Measurements from ENCODE around the gene IL10RB.
A peak's percentile ranks its signal among the peaks of the same experiment; 100 is the strongest.
"Not testable (repeated sequence)": the region's sequence is repeated elsewhere in the genome, so short reads cannot be mapped to it uniquely, and the experiment has no call there.

Gene IL10RB

GRCh38 chr21:33305344-33305671 is 39.1 kb downstream of the IL10RB start:
- DNase-seq: no peak

- no peak for DNase-seq
These were observed 39.8 kb downstream of the IL10RB start for GRCh38 chr21:33305938-33306337.

- peak; percentile 17 for DNase-seq
These were observed 42.7 kb downstream of the IL10RB start for GRCh38 chr21:33308586-33309490.

- DNase-seq: no peak
These were observed 43.6 kb downstream of the IL10RB start for GRCh38 chr21:33309778-33310177.

GRCh38 chr21:33312121-33312520 is 46.0 kb downstream of the IL10RB start:
- no peak for DNase-seq

- DNase-seq: no peak
These were observed 47.0 kb downstream of the IL10RB start for GRCh38 chr21:33313183-33313582.

- no peak for DNase-seq
These were observed 47.4 kb downstream of the IL10RB start for GRCh38 chr21:33313611-33314010.

- DNase-seq: no peak
These were observed 47.9 kb downstream of the IL10RB start for GRCh38 chr21:33314111-33314510.

- DNase-seq: no peak
These were observed 50.0 kb downstream of the IL10RB start for GRCh38 chr21:33315946-33316710.

GRCh38 chr21:33317145-33317544 is 51.0 kb downstream of the IL10RB start:
- no peak for DNase-seq

GRCh38 chr21:33317786-33318486 is 51.8 kb downstream of the IL10RB start:
- DNase-seq: no peak

GRCh38 chr21:33321005-33321404 is 54.8 kb downstream of the IL10RB start:
- DNase-seq: not testable (repeated sequence)

GRCh38 chr21:33323610-33324009 is 57.4 kb downstream of the IL10RB start:
- DNase-seq: not testable (repeated sequence)

GRCh38 chr21:33324291-33325221 is 58.4 kb downstream of the IL10RB start, which contains the start of gene IFNAR1:
Gene IFNAR1, plus strand, starts transcription at chr21:33324970. Its CDS starts 86 bp downstream, at chr21:33325056.
- DNase-seq: peak; percentile 99

GRCh38 chr21:33325222-33326067 is 59.3 kb downstream of the IL10RB start:
- DNase-seq: peak; percentile 81

- DNase-seq: no peak
These were observed 61.2 kb downstream of the IL10RB start for GRCh38 chr21:33327326-33327725.

GRCh38 chr21:33327792-33328433 is 61.7 kb downstream of the IL10RB start:
- no peak for DNase-seq

GRCh38 chr21:33330726-33331125 is 64.6 kb downstream of the IL10RB start:
- no peak for DNase-seq

GRCh38 chr21:33332143-33332542 is 66.0 kb downstream of the IL10RB start:
- DNase-seq: no peak

- DNase-seq: no peak
These were observed 68.0 kb downstream of the IL10RB start for GRCh38 chr21:33334191-33334590.

GRCh38 chr21:33334824-33335223 is 68.7 kb downstream of the IL10RB start:
- DNase-seq: no peak

Measured in activated CD4-positive, alpha-beta T cell treated with anti-CD3 and anti-CD28 coated beads for 48 hours (primary cell).